Measurements from ENCODE around the gene RAPGEF4. TPM values are rescaled to one million over a fixed set of nuclear protein-coding genes. Genes with fewer than 3 reads are reported as not detected.

The RAPGEF4 gene
- total and polyA plus RNA-seq, 2 of the 8 experiments (the other 6 are each of a cell fraction or from before 2014, with no cell fraction given) = 1.2 to 2.6 TPM

DNA sequence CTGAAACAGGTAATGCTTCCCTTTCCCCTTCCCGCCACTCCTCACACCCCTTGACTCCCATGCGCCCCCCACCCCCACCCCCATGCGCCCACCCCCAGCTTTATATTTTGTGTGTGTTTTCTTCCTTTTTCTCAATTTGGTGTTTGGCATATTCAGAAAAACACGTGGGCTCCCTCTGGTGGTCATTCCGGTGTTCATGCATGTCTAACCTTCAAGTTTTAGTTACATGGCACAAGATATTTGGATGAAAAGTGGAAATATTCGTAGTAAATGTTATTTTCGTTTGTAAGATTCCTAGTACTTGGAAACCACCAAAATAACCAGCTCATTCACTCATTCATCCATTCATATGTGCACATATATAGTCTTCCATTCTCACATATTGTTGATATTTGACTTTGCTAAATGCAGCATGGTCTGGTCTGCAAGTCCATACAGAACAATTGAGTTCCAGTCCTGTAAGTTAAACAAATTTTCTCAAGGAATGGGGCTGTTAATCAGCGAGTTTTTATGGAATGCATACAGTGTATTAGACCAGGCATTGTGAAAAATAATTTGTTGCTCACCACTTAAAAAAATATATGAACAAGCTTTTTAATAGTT is 196.4 kb downstream of the RAPGEF4 start (continued):
- TF ChIP-seq JUND (IDR thresholded peaks at IDR 0.05; ENCODE audit: low read length) (no peak), CBX8 (IDR thresholded peaks at IDR 0.05; ENCODE audit: borderline replicate concordance, low read depth, low read length) (no peak), RAD21 (IDR thresholded peaks at IDR 0.05 in 1 of 2, conservative IDR thresholded peaks at IDR 0.05 in 1 of 2; ENCODE audit: low read depth in 2 of 2, low read length in 2 of 2) (peak; percentile 74 to 80)

Data from H1 (cell line).